BE2C (cell line): ENCODE results near the gene STK32A.

Experiments used
- DNase-seq: peaks from one replicate; pipeline ENCODE4 v3.0.0-alpha.2; 2020
- H3K27me3 ChIP-seq: fragments of 250-450 bp; sonication (Bioruptor Pico); 2 replicates; pipeline ENCODE4 v1.5.1; 2020; ENCODE audit warnings: mild to moderate bottlenecking
- H3K36me3 ChIP-seq: fragments of 250-450 bp; sonication (Bioruptor Pico); 2 replicates; pipeline ENCODE4 v1.5.1; 2020; ENCODE audit warnings: mild to moderate bottlenecking
- H3K4me1 ChIP-seq: fragments of 250-450 bp; sonication (Bioruptor Pico); 2 replicates; pipeline ENCODE4 v1.5.1; 2020
- H3K4me3 ChIP-seq: 2 replicates; pipeline ENCODE4 v1.5.1; 2011; ENCODE audit warnings: low read depth, low read length
- H3K9me3 ChIP-seq: fragments of 250-450 bp; sonication (Bioruptor Pico); 2 replicates; pipeline ENCODE4 v1.5.1; 2020
- CTCF ChIP-seq: IDR thresholded peaks from 2 replicates; pipeline ENCODE4 v1.5.1; 2012; ENCODE audit warnings: mild to moderate bottlenecking, low read depth, low read length

STK32A gene

GRCh38 chr5:147384346-147385193 lies 149.7 kb downstream of the STK32A start:
- Histone ChIP-seq H3K4me1 (peaks cover 59% of the 10 kb centered on the region), H3K4me3 (no peak overlapping the region), H3K36me3 (no peaks in the 10 kb centered on the region), H3K27me3 (no peaks in the 10 kb centered on the region), H3K9me3 (no peaks in the 10 kb centered on the region)
- DNase-seq, result peak; percentile 26
- no peak for TF ChIP-seq CTCF

GRCh38 chr5:147387109-147387508 lies 152.3 kb downstream of the STK32A start:
- H3K27me3 ChIP-seq, result no peaks in the 10 kb centered on the region
- no peaks in the 10 kb centered on the region for H3K9me3 ChIP-seq
- peaks cover 8% of the 10 kb centered on the region; the same call in 1 of the 2 replicates for H3K36me3 ChIP-seq
- peak; percentile 88 for DNase-seq
- no peak for TF ChIP-seq CTCF
- H3K4me1 ChIP-seq, result peaks cover 70% of the 10 kb centered on the region
- no peak overlapping the region for H3K4me3 ChIP-seq

- Histone ChIP-seq H3K36me3 (peaks cover 10% of the 10 kb centered on the region; the same call in 1 of the 2 replicates), H3K4me3 (no peak overlapping the region), H3K4me1 (peaks cover 61% of the 10 kb centered on the region)
These were observed 153.6 kb downstream of the STK32A start for GRCh38 chr5:147388184-147389108.

GRCh38 chr5:147390654-147391225 lies 155.9 kb downstream of the STK32A start:
- peaks cover 20% of the 10 kb centered on the region for H3K36me3 ChIP-seq
- no peaks in the 10 kb centered on the region for H3K9me3 ChIP-seq
- TF ChIP-seq CTCF, result no peak
- H3K4me3 ChIP-seq, result no peak overlapping the region
- H3K4me1 ChIP-seq, result peaks cover 41% of the 10 kb centered on the region
- DNase-seq, result no peak
- H3K27me3 ChIP-seq, result no peaks in the 10 kb centered on the region

More at GRCh38 chr5:147388184-147389108, 153.6 kb downstream of the STK32A start:
- Histone ChIP-seq H3K27me3 (no peaks in the 10 kb centered on the region), H3K9me3 (no peaks in the 10 kb centered on the region)
- DNase-seq, result no peak
- TF ChIP-seq CTCF, result no peak

GRCh38 chr5:147391781-147392180 lies 157.0 kb downstream of the STK32A start:
- no peaks in the 10 kb centered on the region for H3K9me3 ChIP-seq
- peaks cover 30% of the 10 kb centered on the region for H3K4me1 ChIP-seq
- peaks cover 29% of the 10 kb centered on the region for H3K36me3 ChIP-seq
- H3K4me3 ChIP-seq, result no peak overlapping the region
- H3K27me3 ChIP-seq, result no peaks in the 10 kb centered on the region
- peak; percentile 83 for TF ChIP-seq CTCF
- DNase-seq, result peak; percentile 77
